CD4-positive, alpha-beta T cell (primary cell): ENCODE data around the gene PAPOLA. TPM values are rescaled to one million over a fixed set of nuclear protein-coding genes. Genes with fewer than 3 reads are reported as not detected.

ENCODE experiments used
- ATAC-seq: fragments of 200-7000 bp; cut with Tn5 transposase; one replicate; pipeline ENCODE4 v1.10.0; 2022; ENCODE audit warnings: mild to moderate bottlenecking; ENCODE audit not compliant: poor library complexity
- CTCF ChIA-PET: fragments of 350-600 bp; sonication (Branson Sonifier 250); formaldehyde crosslinking; loops from one replicate; lab custom pipeline; 2021; ENCODE audit warnings: antibody characterized with exemption, inconsistent platforms; lab: Charles Lee
- POLR2A ChIA-PET: fragments of 350-600 bp; sonication (Branson Sonifier 250); formaldehyde crosslinking; loops from one replicate; lab custom pipeline; 2021; ENCODE audit warnings: antibody characterized with exemption, inconsistent platforms; lab: Charles Lee
- DNase-seq, 14 experiments: peaks; one replicate each; pipeline ENCODE4 v3.0.0-alpha.2; 2013 to 2020; ENCODE audit warnings: mixed read lengths in 2 of 14
- H3K27ac ChIP-seq, 2 donors: one replicate each; pipeline versions ENCODE4 v1.5.1 to v1.7.0; 2013; ENCODE audit warnings: low read length in 2 of 2, low read depth in 1 of 2, mild to moderate bottlenecking in 1 of 2
- H3K27me3 ChIP-seq, 2 experiments: 1 replicate in 1 of 2; 2 replicates in 1 of 2; pipeline versions ENCODE4 v1.6.1 to v1.7.0; 2013; ENCODE audit warnings: low read length in 2 of 2, control low read depth in 1 of 2, mild to moderate bottlenecking in 1 of 2, moderate library complexity in 1 of 2; ENCODE audit not compliant: insufficient read depth in 2 of 2, control insufficient read depth in 1 of 2
- H3K36me3 ChIP-seq: one replicate; pipeline ENCODE4 v1.6.1; 2013; ENCODE audit warnings: low read length, control low read depth; ENCODE audit not compliant: insufficient read depth
- H3K4me1 ChIP-seq: one replicate; pipeline ENCODE4 v1.6.1; 2013; ENCODE audit warnings: low read length, control low read depth; ENCODE audit not compliant: insufficient read depth
- H3K4me3 ChIP-seq: one replicate; pipeline ENCODE4 v1.5.1; 2013; ENCODE audit warnings: mild to moderate bottlenecking, low read length, moderate library complexity
- H3K9me3 ChIP-seq, 2 experiments: 1 replicate in 1 of 2; 2 replicates in 1 of 2; pipeline versions ENCODE4 v1.6.1 to v1.7.0; 2013; ENCODE audit warnings: low read length in 2 of 2, mild to moderate bottlenecking in 2 of 2, control low read depth in 1 of 2, moderate library complexity in 1 of 2; ENCODE audit not compliant: control insufficient read depth in 1 of 2, insufficient read depth in 1 of 2
- H3K27ac Mint-ChIP-seq: one replicate; pipeline ENCODE4 v1.8.0; 2020; ENCODE audit warnings: mixed read lengths
- H3K27me3 Mint-ChIP-seq: one replicate; pipeline ENCODE4 v1.8.0; 2021; ENCODE audit warnings: mixed read lengths
- H3K36me3 Mint-ChIP-seq: one replicate; pipeline ENCODE4 v1.8.0; 2021; ENCODE audit warnings: low read depth, mixed read lengths
- H3K4me1 Mint-ChIP-seq: one replicate; pipeline ENCODE4 v1.8.0; 2021; ENCODE audit warnings: low read depth, mixed read lengths
- H3K4me3 Mint-ChIP-seq: one replicate; pipeline ENCODE4 v1.8.0; 2020; ENCODE audit warnings: mild to moderate bottlenecking, mixed read lengths
- H3K9me3 Mint-ChIP-seq: one replicate; pipeline ENCODE4 v1.8.0; 2020; ENCODE audit warnings: mixed read lengths
- intact Hi-C, 2 experiments: fragments of 100-400 bp; cut with DNase I in 1 of 2; cut with micrococcal nuclease in 1 of 2; formaldehyde crosslinking; loops; one replicate each; pipeline versions ENCODE4 v1.15.1 to v1.9.0; 2023 to 2025; cut with DNase I, micrococcal nuclease
- total RNA-seq, 174 experiments: library from RNA in 2 of 174; stranded (reverse) in 2 of 174; gene quantifications; one replicate each; pipeline ENCODE4 v1.2.3 and lab custom pipeline; 2021 to 2026
- TF ChIP-seq, protein P1 (sequence below): fragments of 200-600 bp; IDR thresholded peaks from one replicate; pipeline ENCODE4 v1.8.0; 2022; ENCODE audit warnings: antibody characterized with exemption, mild to moderate bottlenecking

Gene PAPOLA
- total RNA-seq, 2 experiments from 2014 or later: 140 to 148 TPM

GRCh38 chr14:96588410-96589257 is 86.5 kb downstream of the PAPOLA start:
- Histone ChIP-seq H3K9me3 (no peaks in the 10 kb centered on the region), H3K4me1 (peaks cover 20% of the 10 kb centered on the region), H3K27ac (no peak overlapping the region), H3K27me3 (peaks cover 11 to 15% of the 10 kb centered on the region in 2 experiments), H3K36me3 (no peaks in the 10 kb centered on the region), H3K4me3 (no peak overlapping the region)
- Mint-ChIP-seq H3K36me3 (no peaks in the 10 kb centered on the region), H3K9me3 (no peaks in the 10 kb centered on the region), H3K4me3 (no peak overlapping the region), H3K27ac (no peak overlapping the region), H3K4me1 (peaks cover 8% of the 10 kb centered on the region), H3K27me3 (peaks cover 27% of the 10 kb centered on the region)
- TF ChIP-seq, protein P1, sequence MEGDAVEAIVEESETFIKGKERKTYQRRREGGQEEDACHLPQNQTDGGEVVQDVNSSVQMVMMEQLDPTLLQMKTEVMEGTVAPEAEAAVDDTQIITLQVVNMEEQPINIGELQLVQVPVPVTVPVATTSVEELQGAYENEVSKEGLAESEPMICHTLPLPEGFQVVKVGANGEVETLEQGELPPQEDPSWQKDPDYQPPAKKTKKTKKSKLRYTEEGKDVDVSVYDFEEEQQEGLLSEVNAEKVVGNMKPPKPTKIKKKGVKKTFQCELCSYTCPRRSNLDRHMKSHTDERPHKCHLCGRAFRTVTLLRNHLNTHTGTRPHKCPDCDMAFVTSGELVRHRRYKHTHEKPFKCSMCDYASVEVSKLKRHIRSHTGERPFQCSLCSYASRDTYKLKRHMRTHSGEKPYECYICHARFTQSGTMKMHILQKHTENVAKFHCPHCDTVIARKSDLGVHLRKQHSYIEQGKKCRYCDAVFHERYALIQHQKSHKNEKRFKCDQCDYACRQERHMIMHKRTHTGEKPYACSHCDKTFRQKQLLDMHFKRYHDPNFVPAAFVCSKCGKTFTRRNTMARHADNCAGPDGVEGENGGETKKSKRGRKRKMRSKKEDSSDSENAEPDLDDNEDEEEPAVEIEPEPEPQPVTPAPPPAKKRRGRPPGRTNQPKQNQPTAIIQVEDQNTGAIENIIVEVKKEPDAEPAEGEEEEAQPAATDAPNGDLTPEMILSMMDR: no peak
- ATAC-seq (no peak), DNase-seq (no peak)
- POLR2A ChIA-PET: no interaction called here
- intact Hi-C loops: no loop called here
- CTCF ChIA-PET: no interaction called here

- peaks cover 16% of the 10 kb centered on the region for H3K4me1 ChIP-seq
- POLR2A ChIA-PET: no interaction called here
- no peaks in the 10 kb centered on the region for H3K9me3 Mint-ChIP-seq
- H3K36me3 Mint-ChIP-seq: no peaks in the 10 kb centered on the region
- no peaks in the 10 kb centered on the region for H3K36me3 ChIP-seq
- peaks cover 22% of the 10 kb centered on the region for H3K27me3 Mint-ChIP-seq
- no peak overlapping the region for H3K27ac ChIP-seq
- intact Hi-C loops: no loop called here
- CTCF ChIA-PET: no interaction called here
- ATAC-seq: no peak
- H3K4me3 ChIP-seq: no peak overlapping the region
- H3K4me3 Mint-ChIP-seq: no peak overlapping the region
- peaks cover 9 to 11% of the 10 kb centered on the region in 2 experiments for H3K27me3 ChIP-seq
- DNase-seq: no peak
- TF ChIP-seq, protein P1: no peak
- H3K27ac Mint-ChIP-seq: no peak overlapping the region
- no peaks in the 10 kb centered on the region for H3K9me3 ChIP-seq
- peaks cover 8% of the 10 kb centered on the region for H3K4me1 Mint-ChIP-seq
Measured at GRCh38 chr14:96589577-96589976, 87.4 kb downstream of the PAPOLA start.

DNA sequence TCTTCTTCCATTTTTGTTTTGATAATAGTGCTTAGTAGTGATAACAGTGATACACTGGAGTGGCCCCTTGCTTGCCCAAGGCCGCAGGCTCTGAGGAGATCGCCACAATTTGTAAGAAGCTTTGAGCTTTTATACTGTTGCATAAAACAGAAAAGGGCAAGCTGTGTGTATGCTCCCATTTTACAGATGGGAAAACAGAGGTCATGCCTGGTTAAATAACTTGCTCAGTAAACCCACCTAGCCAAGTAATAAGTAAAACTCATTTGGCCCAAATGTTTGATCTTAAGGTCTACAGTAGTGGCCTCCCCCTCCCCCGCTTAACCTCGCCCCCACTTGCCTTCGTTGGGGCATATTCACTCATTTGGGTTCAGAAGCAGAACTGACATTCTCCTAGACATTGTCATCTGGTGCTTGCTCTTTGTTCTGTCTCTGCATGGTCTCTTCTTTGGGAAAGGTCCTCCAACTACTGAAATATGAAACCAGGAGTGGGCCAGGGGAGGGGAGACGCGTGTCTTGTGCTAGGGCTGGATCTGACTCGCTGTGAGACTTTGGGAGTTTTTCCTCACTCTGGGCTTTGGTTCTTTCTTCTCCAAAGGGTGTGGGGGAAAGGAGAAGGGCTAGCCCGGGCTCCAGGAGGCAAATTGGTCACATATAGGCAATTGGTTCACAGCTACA is 88.1 kb downstream of the PAPOLA start:
- intact Hi-C loops: loop anchor here in 1 of 2 experiments (10.0 kb wide), 1 partner anchor 154 kb away; no protein-coding TSS in a partner anchor
- no peaks in the 10 kb centered on the region for H3K9me3 Mint-ChIP-seq
- no peaks in the 10 kb centered on the region for H3K36me3 Mint-ChIP-seq
- ChIA-PET CTCF (no interaction called here), POLR2A (no interaction called here)
- H3K4me1 Mint-ChIP-seq: peaks cover 8% of the 10 kb centered on the region
- H3K27ac Mint-ChIP-seq: no peak overlapping the region
- Histone ChIP-seq H3K36me3 (no peaks in the 10 kb centered on the region), H3K27ac (no peak overlapping the region), H3K4me3 (no peak overlapping the region), H3K9me3 (no peaks in the 10 kb centered on the region), H3K27me3 (peaks cover 3 to 5% of the 10 kb centered on the region in 2 experiments), H3K4me1 (peaks cover 16% of the 10 kb centered on the region)
- ATAC-seq (no peak), DNase-seq (no peak)
- H3K4me3 Mint-ChIP-seq: no peak overlapping the region
- TF ChIP-seq, protein P1: no peak
- peaks cover 22% of the 10 kb centered on the region for H3K27me3 Mint-ChIP-seq
